ENCODE results near the gene SGPL1.

Gene SGPL1

DNA sequence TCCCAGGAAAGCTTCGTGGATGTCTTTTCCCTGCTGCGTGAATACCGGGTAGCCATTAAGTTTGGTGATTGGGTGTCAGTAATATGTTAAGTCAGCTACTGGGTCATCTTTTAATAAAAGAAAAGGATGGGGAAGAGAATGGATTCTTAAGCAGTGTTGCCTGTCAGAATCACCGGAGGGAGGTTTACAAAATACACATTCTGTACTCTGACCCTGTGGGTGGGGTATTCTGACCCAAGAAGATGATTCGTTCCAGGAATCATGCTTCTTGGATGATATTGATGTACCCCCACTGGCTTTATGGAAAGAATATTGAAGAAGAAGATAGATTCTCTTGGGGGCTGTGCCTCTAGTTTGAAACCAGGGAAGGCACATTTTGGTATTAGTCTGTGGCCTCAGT is 18.3 kb downstream of the SGPL1 start:
- TF ChIP-seq, protein P1, sequence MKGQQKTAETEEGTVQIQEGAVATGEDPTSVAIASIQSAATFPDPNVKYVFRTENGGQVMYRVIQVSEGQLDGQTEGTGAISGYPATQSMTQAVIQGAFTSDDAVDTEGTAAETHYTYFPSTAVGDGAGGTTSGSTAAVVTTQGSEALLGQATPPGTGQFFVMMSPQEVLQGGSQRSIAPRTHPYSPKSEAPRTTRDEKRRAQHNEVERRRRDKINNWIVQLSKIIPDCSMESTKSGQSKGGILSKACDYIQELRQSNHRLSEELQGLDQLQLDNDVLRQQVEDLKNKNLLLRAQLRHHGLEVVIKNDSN (IDR thresholded peaks at IDR 0.05) = no peak
- TF ChIP-seq TCF12 (IDR thresholded peaks at IDR 0.05; ENCODE audit: low read depth) (no peak), ZBTB7A (IDR thresholded peaks at IDR 0.05; ENCODE audit: low read depth) (no peak), FOXM1 (IDR thresholded peaks at IDR 0.05; ENCODE audit: borderline replicate concordance, low read depth) (no peak), EGR1 (IDR thresholded peaks at IDR 0.05) (no peak), EP300 (IDR thresholded peaks at IDR 0.05; ENCODE audit: borderline replicate concordance) (no peak), TEAD4 (IDR thresholded peaks at IDR 0.05) (no peak), NFIC (IDR thresholded peaks at IDR 0.05) (no peak), CREB1 (IDR thresholded peaks at IDR 0.05; ENCODE audit: low read depth) (no peak), YY1 (IDR thresholded peaks at IDR 0.05; ENCODE audit: low read depth) (no peak), TAF1 (IDR thresholded peaks at IDR 0.05; ENCODE audit: low read depth) (no peak), CEBPB (IDR thresholded peaks at IDR 0.05) (no peak), RAD21 (IDR thresholded peaks at IDR 0.05; ENCODE audit: low read depth) (no peak)
- TF ChIP-seq, protein P2, sequence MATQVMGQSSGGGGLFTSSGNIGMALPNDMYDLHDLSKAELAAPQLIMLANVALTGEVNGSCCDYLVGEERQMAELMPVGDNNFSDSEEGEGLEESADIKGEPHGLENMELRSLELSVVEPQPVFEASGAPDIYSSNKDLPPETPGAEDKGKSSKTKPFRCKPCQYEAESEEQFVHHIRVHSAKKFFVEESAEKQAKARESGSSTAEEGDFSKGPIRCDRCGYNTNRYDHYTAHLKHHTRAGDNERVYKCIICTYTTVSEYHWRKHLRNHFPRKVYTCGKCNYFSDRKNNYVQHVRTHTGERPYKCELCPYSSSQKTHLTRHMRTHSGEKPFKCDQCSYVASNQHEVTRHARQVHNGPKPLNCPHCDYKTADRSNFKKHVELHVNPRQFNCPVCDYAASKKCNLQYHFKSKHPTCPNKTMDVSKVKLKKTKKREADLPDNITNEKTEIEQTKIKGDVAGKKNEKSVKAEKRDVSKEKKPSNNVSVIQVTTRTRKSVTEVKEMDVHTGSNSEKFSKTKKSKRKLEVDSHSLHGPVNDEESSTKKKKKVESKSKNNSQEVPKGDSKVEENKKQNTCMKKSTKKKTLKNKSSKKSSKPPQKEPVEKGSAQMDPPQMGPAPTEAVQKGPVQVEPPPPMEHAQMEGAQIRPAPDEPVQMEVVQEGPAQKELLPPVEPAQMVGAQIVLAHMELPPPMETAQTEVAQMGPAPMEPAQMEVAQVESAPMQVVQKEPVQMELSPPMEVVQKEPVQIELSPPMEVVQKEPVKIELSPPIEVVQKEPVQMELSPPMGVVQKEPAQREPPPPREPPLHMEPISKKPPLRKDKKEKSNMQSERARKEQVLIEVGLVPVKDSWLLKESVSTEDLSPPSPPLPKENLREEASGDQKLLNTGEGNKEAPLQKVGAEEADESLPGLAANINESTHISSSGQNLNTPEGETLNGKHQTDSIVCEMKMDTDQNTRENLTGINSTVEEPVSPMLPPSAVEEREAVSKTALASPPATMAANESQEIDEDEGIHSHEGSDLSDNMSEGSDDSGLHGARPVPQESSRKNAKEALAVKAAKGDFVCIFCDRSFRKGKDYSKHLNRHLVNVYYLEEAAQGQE (IDR thresholded peaks at IDR 0.05; ENCODE audit: low read depth) = no peak
- TF ChIP-seq, protein P3, sequence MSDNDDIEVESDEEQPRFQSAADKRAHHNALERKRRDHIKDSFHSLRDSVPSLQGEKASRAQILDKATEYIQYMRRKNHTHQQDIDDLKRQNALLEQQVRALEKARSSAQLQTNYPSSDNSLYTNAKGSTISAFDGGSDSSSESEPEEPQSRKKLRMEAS (IDR thresholded peaks at IDR 0.05) = no peak

DNA sequence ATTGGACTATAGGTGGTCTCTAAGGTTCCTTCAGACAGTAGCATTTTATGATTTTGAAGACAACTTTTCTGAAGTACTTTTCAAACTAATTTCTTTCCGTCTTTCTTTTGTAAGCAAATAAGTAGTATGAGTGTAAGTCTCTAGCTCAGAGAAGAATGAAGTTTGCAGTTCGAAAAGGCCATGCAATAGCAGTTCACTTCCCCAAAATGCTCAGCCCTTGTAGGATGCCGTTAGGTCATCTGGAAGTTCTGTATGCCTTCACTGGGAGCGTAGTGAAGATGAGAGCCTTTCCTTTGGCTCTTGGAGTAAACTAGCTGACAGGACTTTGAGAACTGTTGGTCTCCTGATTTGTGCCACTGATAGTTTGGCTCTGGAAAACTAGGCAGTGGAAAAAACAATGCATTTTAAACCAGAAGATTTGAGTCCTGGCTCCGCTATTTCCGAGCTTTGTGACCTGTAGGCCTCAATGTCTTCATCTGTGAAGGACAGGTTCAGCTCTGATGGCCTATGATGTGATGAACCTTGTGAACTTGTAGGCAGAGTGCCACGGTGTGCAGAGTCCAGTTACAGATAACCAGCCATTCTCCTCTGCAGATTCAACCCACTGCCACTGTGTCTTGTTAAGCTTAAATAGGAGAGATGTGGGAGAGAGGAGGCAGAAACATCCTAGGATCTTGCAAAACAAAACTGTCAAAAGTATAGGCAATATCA is 18.8 kb downstream of the SGPL1 start:
- TF ChIP-seq EP300 (IDR thresholded peaks at IDR 0.05; ENCODE audit: borderline replicate concordance) (no peak), RAD21 (IDR thresholded peaks at IDR 0.05; ENCODE audit: low read depth) (no peak), TAF1 (IDR thresholded peaks at IDR 0.05; ENCODE audit: low read depth) (no peak), EGR1 (IDR thresholded peaks at IDR 0.05) (no peak), TEAD4 (IDR thresholded peaks at IDR 0.05) (no peak), CREB1 (IDR thresholded peaks at IDR 0.05; ENCODE audit: low read depth) (no peak)
- TF ChIP-seq, protein P2 (IDR thresholded peaks at IDR 0.05; ENCODE audit: low read depth) = no peak
- TF ChIP-seq, protein P1 (IDR thresholded peaks at IDR 0.05) = no peak

DNA sequence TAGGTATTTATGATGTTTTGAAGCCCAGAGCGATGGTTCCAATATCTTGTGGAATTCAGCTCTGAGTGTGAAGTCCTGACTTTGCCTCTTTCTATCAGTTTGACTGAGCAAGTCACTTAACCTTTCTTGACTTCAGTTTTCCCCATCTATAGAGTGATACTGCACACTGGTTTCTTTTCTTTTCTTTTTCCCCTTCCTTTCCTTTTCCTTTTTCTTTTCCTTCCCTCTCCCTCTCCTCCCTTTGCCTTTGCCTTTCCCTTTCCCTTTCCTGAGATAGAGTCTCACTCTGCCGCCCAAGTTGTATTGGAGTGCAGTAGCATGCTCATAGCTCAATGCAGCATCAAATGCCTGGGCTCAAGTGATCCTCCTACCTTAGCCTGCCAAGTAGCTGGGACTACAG is 20.6 kb downstream of the SGPL1 start:
- no peak for TF ChIP-seq NFIC (IDR thresholded peaks at IDR 0.05)
- no peak for TF ChIP-seq CREB1 (IDR thresholded peaks at IDR 0.05; ENCODE audit: low read depth)
- TF ChIP-seq RAD21 (IDR thresholded peaks at IDR 0.05; ENCODE audit: low read depth) = no peak
- TF ChIP-seq CEBPB (IDR thresholded peaks at IDR 0.05) = no peak
- TF ChIP-seq ZBTB7A (IDR thresholded peaks at IDR 0.05; ENCODE audit: low read depth) = no peak
- TF ChIP-seq TAF1 (IDR thresholded peaks at IDR 0.05; ENCODE audit: low read depth) = no peak
- TF ChIP-seq, protein P2 (IDR thresholded peaks at IDR 0.05; ENCODE audit: low read depth) = no peak
- no peak for TF ChIP-seq EP300 (IDR thresholded peaks at IDR 0.05; ENCODE audit: borderline replicate concordance)
- TF ChIP-seq, protein P3 (IDR thresholded peaks at IDR 0.05) = no peak
- TF ChIP-seq FOXM1 (IDR thresholded peaks at IDR 0.05; ENCODE audit: borderline replicate concordance, low read depth) = no peak
- TF ChIP-seq TEAD4 (IDR thresholded peaks at IDR 0.05) = no peak
- no peak for TF ChIP-seq EGR1 (IDR thresholded peaks at IDR 0.05)
- no peak for TF ChIP-seq YY1 (IDR thresholded peaks at IDR 0.05; ENCODE audit: low read depth)
- TF ChIP-seq TCF12 (IDR thresholded peaks at IDR 0.05; ENCODE audit: low read depth) = no peak
- TF ChIP-seq, protein P1 (IDR thresholded peaks at IDR 0.05) = no peak

DNA sequence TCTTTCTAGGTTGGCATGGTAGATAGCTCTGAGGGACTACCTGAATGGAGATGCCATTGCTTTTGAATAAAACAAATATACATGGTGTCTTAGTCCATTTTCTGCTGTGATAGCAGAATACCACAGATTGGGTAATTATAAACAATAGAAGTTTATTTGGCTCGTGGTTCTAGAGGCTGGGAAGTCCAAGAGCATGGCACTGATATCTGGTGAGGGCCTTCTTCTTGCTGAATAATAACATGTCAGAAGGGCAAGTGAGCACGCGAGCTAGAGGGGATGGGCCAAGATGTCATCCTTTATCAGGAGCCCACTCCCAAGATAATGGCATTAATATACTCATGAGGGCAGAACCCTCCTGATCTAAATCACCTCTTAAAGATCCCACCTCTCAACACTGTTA is 21.9 kb downstream of the SGPL1 start:
- TF ChIP-seq, protein P2 (IDR thresholded peaks at IDR 0.05; ENCODE audit: low read depth) = no peak
- TF ChIP-seq TAF1 (IDR thresholded peaks at IDR 0.05; ENCODE audit: low read depth) (no peak), RAD21 (IDR thresholded peaks at IDR 0.05; ENCODE audit: low read depth) (no peak), NFIC (IDR thresholded peaks at IDR 0.05) (no peak), EP300 (IDR thresholded peaks at IDR 0.05; ENCODE audit: borderline replicate concordance) (no peak)
- TF ChIP-seq, protein P3 (IDR thresholded peaks at IDR 0.05) = no peak

Data from Ishikawa (cell line).